GM21367 (cell line): ENCODE results near the gene TMEM106A.
"Not testable (repeated sequence)": the region's sequence is repeated elsewhere in the genome, so short reads cannot be mapped to it uniquely, and the experiment has no call there.

Source experiments
- ATAC-seq: cut with Tn5 transposase; IDR thresholded peaks from one replicate; pipeline ENCODE4 v1.9.1; 2021; ENCODE audit not compliant: unreplicated experiment

TMEM106A gene

GRCh38 chr17:43211480-43212402 lies at the start of gene TMEM106A:
Gene TMEM106A (plus strand): TSS chr17:43211875. CDS start chr17:43213042, 1,167 bp downstream.
- peak; percentile 52 for ATAC-seq

- not testable (repeated sequence) for ATAC-seq
Measured at GRCh38 chr17:43165971-43166370, 45.7 kb upstream of the TMEM106A start.

GRCh38 chr17:43169561-43170139 lies 42.0 kb upstream of the TMEM106A start:
- peak; percentile 8 for ATAC-seq

- peak; percentile 52 for ATAC-seq
Measured at GRCh38 chr17:43170140-43170765, 41.4 kb upstream of the TMEM106A start.

- peak; percentile 67 for ATAC-seq
Measured at GRCh38 chr17:43170766-43171585, 40.7 kb upstream of the TMEM106A start, which contains the start of gene NBR1. Gene NBR1 (plus strand): TSS chr17:43171214. CDS start chr17:43175800, 4,586 bp downstream.

- no peak for ATAC-seq
Measured at GRCh38 chr17:43171586-43172487, 39.8 kb upstream of the TMEM106A start.

- ATAC-seq: no peak
Measured at GRCh38 chr17:43175213-43176118, 36.2 kb upstream of the TMEM106A start.

- ATAC-seq: no peak
Measured at GRCh38 chr17:43176119-43176570, 35.5 kb upstream of the TMEM106A start.

- no peak for ATAC-seq
Measured at GRCh38 chr17:43183921-43184320, 27.8 kb upstream of the TMEM106A start.

GRCh38 chr17:43186656-43187055 lies 25.0 kb upstream of the TMEM106A start:
- ATAC-seq: not testable (repeated sequence)

GRCh38 chr17:43193251-43193650 lies 18.4 kb upstream of the TMEM106A start:
- ATAC-seq: no peak

GRCh38 chr17:43199633-43200032 lies 12.0 kb upstream of the TMEM106A start:
- no peak for ATAC-seq

- ATAC-seq: no peak
Measured at GRCh38 chr17:43200127-43200526, 11.5 kb upstream of the TMEM106A start.

GRCh38 chr17:43203013-43203412 lies 8.7 kb upstream of the TMEM106A start:
- not testable (repeated sequence) for ATAC-seq

GRCh38 chr17:43210576-43210975 lies 1.1 kb upstream of the TMEM106A start:
- no peak for ATAC-seq

- no peak for ATAC-seq
Measured at GRCh38 chr17:43211123-43211479, 574 bp upstream of the TMEM106A start.

- no peak for ATAC-seq
Measured at GRCh38 chr17:43212641-43213490, 1.2 kb downstream of the TMEM106A start.

- ATAC-seq: no peak
Measured at GRCh38 chr17:43213545-43213944, 1.9 kb downstream of the TMEM106A start.
